Loucy (cell line): ENCODE data around the gene ATP1A1.

Source experiments
- EZH2phosphoT487 ChIP-seq: fragments of 200-600 bp; IDR thresholded peaks from 2 replicates; pipeline ENCODE4 v1.6.1; 2018; ENCODE audit warnings: antibody characterized with exemption, mild to moderate bottlenecking, moderate library complexity, borderline replicate concordance
- TF ChIP-seq, protein P1 (sequence below): fragments of 200-600 bp; sonication (generic); conservative IDR thresholded peaks from 2 replicates; pipeline ENCODE4 v1.5.1; 2014; ENCODE audit warnings: mild to moderate bottlenecking, antibody characterized with exemption, low read length

DNA sequence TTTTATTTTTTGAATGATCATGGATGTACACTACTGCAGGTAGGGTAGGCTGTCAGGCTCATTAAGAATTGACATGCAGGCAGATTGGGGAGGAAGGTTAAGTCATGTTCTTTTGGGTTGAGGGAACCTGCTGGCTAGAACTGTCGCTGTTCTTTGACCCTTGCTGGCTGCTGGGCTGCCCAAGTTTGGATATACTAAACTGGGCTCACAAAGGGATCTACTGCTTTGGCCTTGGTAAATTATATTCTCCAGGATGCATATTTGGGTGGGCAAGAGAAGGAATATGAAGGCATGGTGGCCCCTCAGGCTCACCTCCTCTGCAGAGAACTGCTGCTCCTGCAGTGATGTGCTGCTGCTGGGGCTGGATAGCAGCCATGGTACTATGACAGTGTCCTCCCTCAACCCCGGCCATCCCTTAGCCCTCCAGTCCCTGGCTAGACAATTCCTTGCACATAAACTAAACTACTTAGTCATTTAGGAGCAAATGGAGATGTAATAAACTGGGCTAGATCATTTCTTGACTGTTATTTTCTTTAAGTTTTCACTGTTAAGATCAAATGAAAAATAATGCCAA is 6.1 kb downstream of the ATP1A1 start:
- TF ChIP-seq, protein P1, sequence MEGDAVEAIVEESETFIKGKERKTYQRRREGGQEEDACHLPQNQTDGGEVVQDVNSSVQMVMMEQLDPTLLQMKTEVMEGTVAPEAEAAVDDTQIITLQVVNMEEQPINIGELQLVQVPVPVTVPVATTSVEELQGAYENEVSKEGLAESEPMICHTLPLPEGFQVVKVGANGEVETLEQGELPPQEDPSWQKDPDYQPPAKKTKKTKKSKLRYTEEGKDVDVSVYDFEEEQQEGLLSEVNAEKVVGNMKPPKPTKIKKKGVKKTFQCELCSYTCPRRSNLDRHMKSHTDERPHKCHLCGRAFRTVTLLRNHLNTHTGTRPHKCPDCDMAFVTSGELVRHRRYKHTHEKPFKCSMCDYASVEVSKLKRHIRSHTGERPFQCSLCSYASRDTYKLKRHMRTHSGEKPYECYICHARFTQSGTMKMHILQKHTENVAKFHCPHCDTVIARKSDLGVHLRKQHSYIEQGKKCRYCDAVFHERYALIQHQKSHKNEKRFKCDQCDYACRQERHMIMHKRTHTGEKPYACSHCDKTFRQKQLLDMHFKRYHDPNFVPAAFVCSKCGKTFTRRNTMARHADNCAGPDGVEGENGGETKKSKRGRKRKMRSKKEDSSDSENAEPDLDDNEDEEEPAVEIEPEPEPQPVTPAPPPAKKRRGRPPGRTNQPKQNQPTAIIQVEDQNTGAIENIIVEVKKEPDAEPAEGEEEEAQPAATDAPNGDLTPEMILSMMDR, result no peak
- no peak for TF ChIP-seq EZH2phosphoT487
